Activated CD4-positive, CD25-positive, alpha-beta regulatory T cell (primary cell): Measurements from ENCODE around the gene COMP.

Experiments used
- DNase-seq, 4 experiments: peaks; one replicate each; lab custom pipeline; 2025; lab: John Stamatoyannopoulos, UW

Gene COMP

DNA sequence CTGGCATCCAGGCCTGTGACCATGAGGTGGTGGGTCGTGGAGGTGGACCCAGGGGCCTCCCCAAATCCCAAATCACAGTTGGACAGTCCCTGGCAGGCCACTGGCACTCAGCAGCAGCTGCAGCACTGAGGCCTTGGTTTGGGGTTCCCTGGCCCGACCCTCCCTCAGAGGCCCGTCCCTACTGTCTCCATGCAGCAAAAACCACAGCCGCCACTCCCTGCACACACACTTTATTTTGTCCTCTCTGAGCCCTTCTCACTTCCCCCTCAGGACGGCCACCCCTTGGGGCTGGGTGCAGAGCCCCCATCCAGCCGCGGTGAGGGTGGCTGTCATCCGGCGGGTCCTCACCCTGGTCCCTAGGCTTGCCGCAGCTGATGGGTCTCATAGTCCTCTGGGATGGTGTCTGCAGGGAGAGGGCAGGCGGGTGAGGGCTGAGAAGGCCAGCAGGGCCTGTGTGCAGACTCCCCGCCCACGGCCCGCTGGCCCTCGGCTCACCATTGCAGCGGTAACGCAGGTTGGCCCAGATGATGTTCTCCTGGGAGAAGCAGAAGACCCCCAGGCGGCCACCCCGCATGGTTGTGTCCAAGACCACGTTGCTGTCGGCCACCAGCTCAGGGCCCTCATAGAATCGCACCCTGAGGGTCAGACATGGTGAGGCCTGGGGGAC is 8.4 kb downstream of the COMP start:
- no peak for DNase-seq

- DNase-seq, result no peak
Observed at GRCh38 chr19:18781885-18782527, 9.1 kb downstream of the COMP start.

DNA sequence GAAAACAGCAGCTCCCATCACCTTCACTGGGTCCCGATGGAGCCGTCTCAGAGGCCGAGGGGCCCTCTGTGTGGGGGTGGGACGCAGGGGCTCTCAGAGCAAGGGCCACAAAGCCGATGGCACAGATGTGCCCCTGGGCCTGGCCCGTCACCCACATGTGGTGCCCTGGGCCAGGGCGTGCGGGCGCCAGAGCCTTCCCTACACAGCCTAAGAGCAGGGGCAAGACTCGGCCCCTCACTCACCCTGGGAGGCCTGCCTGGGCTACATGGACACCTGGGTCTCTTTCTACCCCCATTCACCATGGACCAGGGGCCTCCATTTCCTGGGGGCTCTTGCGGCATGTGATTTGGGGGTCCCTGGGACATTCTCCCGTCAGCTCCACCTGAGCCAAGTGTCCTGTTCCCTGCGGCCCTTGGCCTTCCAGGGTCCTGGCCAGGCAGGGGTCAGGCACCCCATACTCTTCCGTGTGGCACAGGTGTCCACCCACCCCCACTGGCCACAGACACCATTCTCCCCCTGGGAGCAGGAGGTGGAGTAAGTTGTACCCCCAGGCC is 10.0 kb downstream of the COMP start:
- DNase-seq, result no peak

DNA sequence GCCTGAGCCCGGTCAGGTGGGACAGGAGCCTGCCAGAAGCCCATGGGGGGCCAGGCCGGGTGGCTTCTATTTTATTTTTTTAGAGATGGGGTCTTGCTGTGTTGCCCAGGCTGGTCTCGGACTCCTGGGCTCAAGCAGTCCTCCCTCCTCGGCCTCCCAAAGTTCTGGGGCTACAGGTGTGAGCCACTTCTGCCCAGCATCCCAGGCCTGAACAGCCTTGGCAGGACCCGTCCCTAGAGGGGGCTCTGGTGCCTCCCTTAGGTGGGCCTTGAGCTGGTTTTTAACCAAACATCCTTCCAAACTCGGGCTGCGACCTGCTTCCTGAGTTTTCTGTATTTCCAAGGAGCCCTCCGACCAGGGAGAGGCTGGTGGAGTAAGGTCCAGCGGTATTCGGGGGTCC is 10.5 kb downstream of the COMP start:
- DNase-seq, result no peak

- DNase-seq, result no peak
Observed at GRCh38 chr19:18780081-18780480, 11.0 kb downstream of the COMP start.

- DNase-seq, result no peak
Observed at GRCh38 chr19:18778826-18779495, 12.1 kb downstream of the COMP start.

DNA sequence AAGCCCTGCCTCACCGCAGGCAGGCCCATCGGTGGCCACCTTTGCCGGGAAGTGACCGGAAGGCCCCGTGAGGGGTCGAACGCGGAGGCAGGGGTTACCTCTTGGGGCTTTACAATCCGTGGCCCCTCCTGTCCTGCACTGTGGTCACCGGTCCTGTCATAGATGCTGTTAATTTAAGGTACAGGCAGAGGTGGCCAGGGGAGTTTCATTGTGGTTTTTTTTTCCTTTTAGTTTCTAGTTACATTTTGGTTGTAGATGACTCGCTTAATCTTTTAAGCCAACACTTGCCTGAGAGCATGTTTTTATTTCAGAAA is 13.1 kb downstream of the COMP start:
- no peak for DNase-seq

DNA sequence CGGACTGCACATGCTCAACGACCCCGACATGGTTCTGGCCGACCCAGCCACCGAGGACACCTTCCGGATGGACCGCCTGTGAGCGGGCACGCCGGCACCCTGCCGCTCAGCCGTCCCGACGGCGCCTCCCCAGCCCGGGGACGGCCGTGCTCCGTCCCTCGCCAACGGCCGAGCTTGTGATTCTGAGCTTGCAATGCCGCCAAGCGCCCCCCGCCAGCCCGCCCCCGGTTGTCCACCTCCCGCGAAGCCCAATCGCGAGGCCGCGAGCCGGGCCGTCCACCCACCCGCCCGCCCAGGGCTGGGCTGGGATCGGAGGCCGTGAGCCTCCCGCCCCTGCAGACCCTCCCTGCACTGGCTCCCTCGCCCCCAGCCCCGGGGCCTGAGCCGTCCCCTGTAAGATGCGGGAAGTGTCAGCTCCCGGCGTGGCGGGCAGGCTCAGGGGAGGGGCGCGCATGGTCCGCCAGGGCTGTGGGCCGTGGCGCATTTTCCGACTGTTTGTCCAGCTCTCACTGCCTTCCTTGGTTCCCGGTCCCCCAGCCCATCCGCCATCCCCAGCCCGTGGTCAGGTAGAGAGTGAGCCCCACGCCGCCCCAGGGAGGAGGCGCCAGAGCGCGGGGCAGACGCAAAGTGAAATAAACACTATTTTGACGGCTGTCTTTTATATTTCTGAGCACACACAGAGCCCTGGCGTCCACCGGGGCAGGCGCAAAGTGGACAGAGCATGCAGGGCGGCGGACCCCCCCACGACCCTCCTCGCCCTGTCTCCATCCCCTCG is 13.6 kb downstream of the COMP start:
- DNase-seq, result no peak

- DNase-seq, result no peak
Observed at GRCh38 chr19:18776736-18777135, 14.4 kb downstream of the COMP start.

GRCh38 chr19:18776288-18776594 is 14.9 kb downstream of the COMP start:
- no peak for DNase-seq

DNA sequence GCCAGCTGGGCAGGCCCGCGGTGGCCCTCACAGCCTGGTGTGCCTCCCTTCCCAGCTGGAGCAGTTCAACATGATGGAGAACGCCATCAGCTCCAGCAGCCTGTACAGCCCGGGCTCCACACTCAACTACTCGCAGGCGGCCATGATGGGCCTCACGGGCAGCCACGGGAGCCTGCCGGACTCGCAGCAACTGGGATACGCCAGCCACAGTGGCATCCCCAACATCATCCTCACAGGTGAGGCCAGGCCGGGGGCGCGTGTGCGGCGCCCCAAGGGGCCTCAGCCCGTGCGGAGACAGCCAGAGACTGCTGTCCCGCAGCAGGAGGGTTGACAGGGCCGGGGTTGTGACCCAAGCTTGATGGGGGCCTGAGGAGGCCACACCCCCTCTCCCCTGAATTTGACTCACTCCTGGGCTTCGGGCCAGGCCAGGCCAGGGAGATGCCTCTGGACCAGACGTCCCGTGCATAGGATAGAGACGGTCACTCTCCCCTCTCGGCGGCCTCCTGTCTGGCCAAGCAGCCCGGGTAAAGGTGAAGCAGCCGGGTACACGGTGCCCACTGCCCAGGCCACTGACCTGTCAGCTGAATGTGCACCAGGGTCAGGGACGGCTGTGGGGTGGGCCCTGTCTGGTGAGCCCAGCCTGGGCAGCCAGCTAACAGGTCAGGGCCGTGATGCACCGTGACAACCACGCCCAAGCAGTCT is 15.4 kb downstream of the COMP start:
- DNase-seq, result no peak

GRCh38 chr19:18774782-18775444 is 16.2 kb downstream of the COMP start:
- no peak for DNase-seq

GRCh38 chr19:18774107-18774506 is 17.0 kb downstream of the COMP start:
- no peak for DNase-seq

DNA sequence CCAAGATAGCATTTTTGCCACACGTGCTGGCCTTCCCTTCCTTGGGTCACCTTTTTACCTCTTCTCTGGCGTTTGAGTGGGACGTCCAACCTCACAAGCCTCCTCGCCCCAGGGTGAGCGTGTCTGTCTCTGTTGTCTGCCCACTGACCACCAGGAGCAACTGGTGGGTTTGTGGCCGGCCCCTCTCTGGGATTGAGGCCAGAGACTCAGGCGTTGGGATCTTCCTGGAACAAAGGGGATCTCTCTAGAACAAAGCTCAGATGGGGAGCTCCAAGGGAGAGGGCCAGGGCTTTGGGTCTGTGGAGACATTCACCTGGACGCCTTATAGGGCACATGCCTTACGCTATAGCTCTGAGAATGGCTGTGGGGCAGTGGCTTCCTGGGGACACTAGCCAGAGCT is 17.4 kb downstream of the COMP start:
- DNase-seq, result no peak

DNA sequence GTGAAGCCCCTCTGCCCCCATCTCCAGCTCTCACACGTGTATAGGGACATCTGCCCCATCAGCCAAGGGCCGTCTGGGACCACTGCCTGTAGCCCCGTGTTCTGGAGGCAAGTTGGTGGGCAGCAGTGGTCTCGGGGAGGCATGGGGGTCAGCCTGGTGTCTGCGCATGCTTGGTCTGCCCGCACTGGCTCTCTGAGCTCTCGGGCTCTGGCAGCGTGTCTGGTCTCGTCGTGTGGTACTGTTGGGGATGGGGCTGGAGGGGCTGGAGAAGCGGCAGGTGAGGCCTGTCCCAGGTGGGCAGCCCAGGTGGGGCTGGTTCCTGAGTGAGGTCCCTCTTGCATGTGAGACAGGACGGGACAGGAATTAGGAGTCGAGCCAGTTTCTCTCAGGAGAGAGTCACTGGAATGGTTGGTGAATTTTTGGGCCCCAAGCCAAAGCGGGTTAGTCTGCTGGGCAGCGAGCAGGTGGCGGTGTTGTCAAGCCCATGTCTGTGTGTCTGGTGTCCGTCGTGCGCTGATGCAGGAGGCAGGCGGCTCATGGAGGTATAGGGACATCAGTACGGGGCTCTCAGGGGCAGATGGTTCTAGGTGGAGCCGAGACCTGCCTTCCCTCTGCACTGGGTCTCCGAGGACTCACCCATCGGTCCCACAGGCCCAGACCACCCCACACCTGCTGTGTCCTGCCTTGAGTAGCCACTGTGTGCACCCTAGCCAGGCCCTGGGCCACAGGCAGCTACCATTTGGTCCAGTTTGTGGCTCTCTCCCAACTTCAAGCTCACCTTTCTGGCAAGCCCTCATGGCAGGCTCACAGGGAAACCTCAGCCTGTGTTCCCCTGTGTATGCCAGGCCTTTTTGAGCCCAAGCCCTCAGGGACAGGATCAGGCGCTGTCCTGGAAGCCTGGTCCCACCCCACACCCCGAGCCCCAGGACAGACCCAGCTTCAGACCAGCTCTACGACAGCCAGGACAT is 18.2 kb downstream of the COMP start:
- no peak for DNase-seq

DNA sequence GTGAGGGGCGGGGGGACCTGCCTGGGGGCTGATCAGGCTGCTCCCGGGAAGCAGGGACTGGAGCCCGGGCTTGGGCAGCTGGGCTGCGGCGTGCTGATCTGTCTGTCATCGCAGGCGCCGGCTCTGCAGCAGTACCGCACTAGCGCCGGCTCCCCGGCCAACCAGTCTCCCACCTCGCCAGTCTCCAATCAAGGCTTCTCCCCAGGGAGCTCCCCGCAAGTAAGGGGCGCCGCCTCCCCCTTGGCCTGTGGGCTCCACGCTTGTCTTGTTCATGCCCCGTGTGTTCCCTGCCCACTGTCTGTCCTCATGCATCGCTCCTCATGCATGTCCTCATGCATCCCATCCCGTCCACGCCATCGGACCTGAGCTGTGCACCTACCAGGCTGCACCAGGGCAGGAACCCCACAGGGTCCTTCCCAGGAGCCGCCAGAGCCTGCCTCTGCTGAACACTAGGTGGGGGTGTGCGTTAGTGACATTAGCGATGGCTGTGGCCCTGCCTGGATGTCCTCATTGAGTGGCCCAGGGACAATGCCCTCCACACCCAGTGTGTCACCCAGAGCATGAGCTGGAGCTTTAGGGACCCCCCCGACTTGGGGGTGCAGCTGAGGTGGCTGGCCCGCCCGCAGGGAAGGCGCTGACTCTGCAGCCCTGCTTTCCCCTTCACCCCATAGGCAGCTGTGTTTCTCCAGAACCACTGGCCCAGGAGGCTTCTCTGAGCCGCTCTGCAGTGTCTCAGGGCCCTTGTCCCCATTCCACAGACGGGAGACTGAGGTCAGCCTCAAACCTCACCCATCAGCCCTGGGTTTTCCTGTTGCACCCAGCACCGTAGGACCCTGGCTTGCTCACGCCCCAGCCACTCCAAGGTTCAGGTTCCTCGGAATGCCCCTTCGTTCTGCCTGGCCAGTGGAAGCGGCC is 19.5 kb downstream of the COMP start:
- DNase-seq, result no peak

DNA sequence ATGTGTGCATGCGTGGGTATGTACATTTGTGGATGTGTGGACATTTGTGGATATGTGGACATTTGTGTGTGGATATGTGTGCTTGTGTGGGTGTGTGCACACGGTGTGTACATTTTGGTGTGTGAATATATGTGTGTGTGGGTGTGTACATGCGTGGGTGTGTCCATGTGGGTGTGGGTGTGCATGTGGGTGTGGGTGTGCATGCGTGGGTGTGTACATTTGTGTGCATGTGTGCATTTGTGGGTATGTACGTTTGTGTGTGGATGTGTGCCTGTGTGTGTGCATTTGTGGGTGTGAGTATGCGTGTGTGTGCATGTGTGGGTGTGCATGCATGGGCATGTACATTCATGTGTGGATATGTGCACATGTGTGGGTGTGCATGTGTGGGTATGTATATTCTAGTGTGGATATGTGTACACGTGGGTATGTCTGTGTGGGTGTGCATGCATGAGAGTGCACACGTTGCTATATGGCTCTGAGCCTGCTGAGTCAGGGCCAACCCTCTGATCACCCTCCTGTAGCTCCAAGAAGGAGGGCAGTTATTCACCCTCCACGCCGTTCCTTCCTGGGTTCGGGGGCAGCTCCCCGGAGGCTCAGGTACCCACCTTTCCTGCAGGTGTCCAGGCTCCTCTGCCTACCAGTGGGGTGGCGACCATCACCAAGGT is 20.3 kb downstream of the COMP start:
- no peak for DNase-seq

- DNase-seq, result no peak
Observed at GRCh38 chr19:18769989-18770528, 21.0 kb downstream of the COMP start.
